HUES64 (cell line): ENCODE results near the gene ULK4.
A peak's percentile ranks its signal among the peaks of the same experiment; 100 is the strongest.
"Not testable (repeated sequence)": the region's sequence is repeated elsewhere in the genome, so short reads cannot be mapped to it uniquely, and the experiment has no call there.

Experiments used
- H3K27ac ChIP-seq: 2 replicates; pipeline ENCODE4 v1.7.0; 2013; ENCODE audit warnings: low read depth, low read length, inconsistent platforms
- H3K27me3 ChIP-seq: 2 replicates; pipeline ENCODE4 v1.6.1; 2013; ENCODE audit warnings: mild to moderate bottlenecking, low read length; ENCODE audit not compliant: insufficient read depth
- H3K36me3 ChIP-seq: 2 replicates; pipeline ENCODE4 v1.6.1; 2013; ENCODE audit warnings: mild to moderate bottlenecking, low read length; ENCODE audit not compliant: insufficient read depth
- H3K4me1 ChIP-seq: 2 replicates; pipeline ENCODE4 v1.6.1; 2013; ENCODE audit warnings: mild to moderate bottlenecking, low read length, moderate library complexity; ENCODE audit not compliant: insufficient read depth
- H3K4me3 ChIP-seq: 2 replicates; pipeline ENCODE4 v1.5.1; 2013; ENCODE audit warnings: mild to moderate bottlenecking, low read length, moderate library complexity
- H3K9ac ChIP-seq: 2 replicates; pipeline ENCODE4 v1.6.1; 2013; ENCODE audit warnings: mild to moderate bottlenecking, low read depth, low read length
- H3K9me3 ChIP-seq: 2 replicates; pipeline ENCODE4 v1.6.1; 2013; ENCODE audit warnings: low read depth, low read length; ENCODE audit not compliant: insufficient read depth
- WGBS: fragments of 150-250, 120-280 bp; methylation state at CpG from one replicate; pipeline ENCODE4 v1.1.7; 2013; ENCODE audit warnings: missing lambda C conversion rate; 5-methylcytosine and 5-hydroxymethylcytosine counted together

Gene ULK4

GRCh38 chr3:41394896-41395295 is 567.0 kb downstream of the ULK4 start:
- no peak overlapping the region for H3K9ac ChIP-seq
- no peak overlapping the region for H3K27ac ChIP-seq
- H3K4me1 ChIP-seq, result no peaks in the 10 kb centered on the region
- no CpG with 5 or more reads among the region's 1 CpG for WGBS
- no peaks in the 10 kb centered on the region for H3K9me3 ChIP-seq
- H3K4me3 ChIP-seq, result no peak overlapping the region
- H3K36me3 ChIP-seq, result no peaks in the 10 kb centered on the region
- no peaks in the 10 kb centered on the region for H3K27me3 ChIP-seq

- H3K9ac ChIP-seq, H3K36me3 ChIP-seq, H3K27ac ChIP-seq, H3K9me3 ChIP-seq, H3K4me3 ChIP-seq, H3K27me3 ChIP-seq: not testable (repeated sequence)
- 70% methylated on average over 11 of the region's 11 CpGs for WGBS
- H3K4me1 ChIP-seq, result peaks cover 34% of the 10 kb centered on the region
Measured at GRCh38 chr3:41370765-41371535, 591.0 kb downstream of the ULK4 start.

GRCh38 chr3:41370307-41370706 is 591.6 kb downstream of the ULK4 start:
- peaks cover 40% of the 10 kb centered on the region for H3K4me1 ChIP-seq
- WGBS, result 85% methylated on average over 7 of the region's 7 CpGs
- no peaks in the 10 kb centered on the region; the same call in 1 of the 2 replicates for H3K9me3 ChIP-seq
- H3K27me3 ChIP-seq, result no peaks in the 10 kb centered on the region
- H3K36me3 ChIP-seq, result no peaks in the 10 kb centered on the region
- H3K4me3 ChIP-seq, result no peak overlapping the region
- no peak overlapping the region for H3K9ac ChIP-seq
- no peak overlapping the region for H3K27ac ChIP-seq

GRCh38 chr3:41369838-41370237 is 592.1 kb downstream of the ULK4 start:
- no peak overlapping the region for H3K4me3 ChIP-seq
- H3K27me3 ChIP-seq, result no peaks in the 10 kb centered on the region
- H3K9me3 ChIP-seq, result no peaks in the 10 kb centered on the region; the same call in 1 of the 2 replicates
- H3K4me1 ChIP-seq, result peaks cover 44% of the 10 kb centered on the region
- no peak overlapping the region for H3K9ac ChIP-seq
- 72% methylated on average over 3 of the region's 3 CpGs for WGBS
- no peak overlapping the region for H3K27ac ChIP-seq
- H3K36me3 ChIP-seq, result no peaks in the 10 kb centered on the region

- H3K27me3 ChIP-seq, result no peaks in the 10 kb centered on the region; the same call in 1 of the 2 replicates
- H3K27ac ChIP-seq, result no peak overlapping the region; the same call in 1 of the 2 replicates
Measured at GRCh38 chr3:41365973-41366372, 595.9 kb downstream of the ULK4 start.

GRCh38 chr3:41364736-41365135 is 597.2 kb downstream of the ULK4 start:
- Histone ChIP-seq H3K9me3 (no peaks in the 10 kb centered on the region), H3K4me3 (no peak overlapping the region), H3K36me3 (no peaks in the 10 kb centered on the region), H3K27ac (peak overlapping the region; percentile 67; the same call in 1 of the 2 replicates), H3K4me1 (peaks cover 54% of the 10 kb centered on the region), H3K9ac (no peak overlapping the region), H3K27me3 (no peaks in the 10 kb centered on the region; the same call in 1 of the 2 replicates)
- 55% methylated on average over 1 of the region's 2 CpGs for whole genome bisulfite sequencing

More at GRCh38 chr3:41365973-41366372, 595.9 kb downstream of the ULK4 start:
- Histone ChIP-seq H3K4me3 (no peak overlapping the region), H3K9ac (no peak overlapping the region), H3K9me3 (no peaks in the 10 kb centered on the region), H3K36me3 (no peaks in the 10 kb centered on the region), H3K4me1 (peaks cover 66% of the 10 kb centered on the region)
- 23% methylated on average over 1 of the region's 1 CpG for WGBS

GRCh38 chr3:41363830-41364523 is 597.9 kb downstream of the ULK4 start:
- H3K27ac ChIP-seq, result peak overlapping the region; percentile 27; the same call in 1 of the 2 replicates
- no peaks in the 10 kb centered on the region for H3K36me3 ChIP-seq
- no peak overlapping the region for H3K4me3 ChIP-seq
- no peaks in the 10 kb centered on the region for H3K9me3 ChIP-seq
- 38% methylated on average over 2 of the region's 4 CpGs for WGBS
- H3K9ac ChIP-seq, result no peak overlapping the region
- no peaks in the 10 kb centered on the region; the same call in 1 of the 2 replicates for H3K27me3 ChIP-seq
- H3K4me1 ChIP-seq, result peaks cover 54% of the 10 kb centered on the region

GRCh38 chr3:41362638-41363559 is 599.0 kb downstream of the ULK4 start:
- Histone ChIP-seq H3K36me3 (no peaks in the 10 kb centered on the region), H3K9me3 (no peaks in the 10 kb centered on the region), H3K27ac (peak overlapping the region; percentile 65; the same call in 1 of the 2 replicates), H3K27me3 (no peaks in the 10 kb centered on the region; the same call in 1 of the 2 replicates), H3K4me1 (peaks cover 54% of the 10 kb centered on the region), H3K9ac (no peak overlapping the region), H3K4me3 (no peak overlapping the region)
- WGBS, result 24% methylated on average over 5 of the region's 5 CpGs

GRCh38 chr3:41357271-41357670 is 604.6 kb downstream of the ULK4 start:
- WGBS, result 84% methylated on average over 9 of the region's 9 CpGs
- H3K36me3 ChIP-seq, result no peaks in the 10 kb centered on the region
- H3K9me3 ChIP-seq, result no peaks in the 10 kb centered on the region
- H3K9ac ChIP-seq, result no peak overlapping the region
- no peak overlapping the region for H3K27ac ChIP-seq
- H3K4me1 ChIP-seq, result peaks cover 6% of the 10 kb centered on the region
- no peak overlapping the region for H3K4me3 ChIP-seq
- no peaks in the 10 kb centered on the region; the same call in 1 of the 2 replicates for H3K27me3 ChIP-seq

- Histone ChIP-seq H3K27ac (no peak overlapping the region), H3K4me3 (no peak overlapping the region), H3K27me3 (no peaks in the 10 kb centered on the region; the same call in 1 of the 2 replicates), H3K36me3 (no peaks in the 10 kb centered on the region), H3K9me3 (no peaks in the 10 kb centered on the region), H3K9ac (no peak overlapping the region), H3K4me1 (0 out of 2 replicates have a peak, but pooled peaks cover under 1% of the 10 kb centered on the region)
- WGBS, result 80% methylated on average over 1 of the region's 2 CpGs
Measured at GRCh38 chr3:41356775-41357174, 605.1 kb downstream of the ULK4 start.
